ENCODE data around the gene RHCG.

GRCh38 chr15:89423981-89424380 lies 72.4 kb downstream of the RHCG start:
- TF ChIP-seq GATA2 (IDR thresholded peaks at IDR 0.05; ENCODE audit: low read depth, low read length) (no peak), GATA3 (IDR thresholded peaks at IDR 0.05; ENCODE audit: low read depth, low read length) (no peak)
